Measurements from ENCODE around the gene LPAR2.

LPAR2 gene

GRCh38 chr19:19656451-19657396 is 28.7 kb upstream of the LPAR2 start:
- no peak overlapping the region for H3K4me3 ChIP-seq
- DNase-seq (ENCODE audit: low read depth, low spot score), result no peak
- H3K9me3 ChIP-seq (ENCODE audit: low read depth, low read length), result no peaks in the 10 kb centered on the region
- H3K27ac ChIP-seq, result no peak overlapping the region
- H3K36me3 ChIP-seq (ENCODE audit: insufficient read depth, low read length), result peaks cover 79% of the 10 kb centered on the region
- TF ChIP-seq EZH2 (IDR thresholded peaks at IDR 0.05), result no peak
- no peak for TF ChIP-seq FOXP2 (optimal IDR thresholded peaks at IDR 0.05; ENCODE audit: control extremely low read depth, extremely low read length, insufficient read depth)
- TF ChIP-seq POLR2AphosphoS5 (IDR thresholded peaks at IDR 0.05; ENCODE audit: borderline replicate concordance, low read depth, low read length), result no peak
- H3K9ac ChIP-seq (ENCODE audit: insufficient read length), result no peak overlapping the region

- TF ChIP-seq POLR2AphosphoS5 (IDR thresholded peaks at IDR 0.05; ENCODE audit: borderline replicate concordance, low read depth, low read length), result no peak
- no peak for TF ChIP-seq EZH2 (IDR thresholded peaks at IDR 0.05)
- no peak for TF ChIP-seq FOXP2 (optimal IDR thresholded peaks at IDR 0.05; ENCODE audit: control extremely low read depth, extremely low read length, insufficient read depth)
- peaks cover 88% of the 10 kb centered on the region for H3K36me3 ChIP-seq (ENCODE audit: insufficient read depth, low read length)
- no peak overlapping the region for H3K9ac ChIP-seq (ENCODE audit: insufficient read length)
- H3K9me3 ChIP-seq (ENCODE audit: low read depth, low read length), result no peaks in the 10 kb centered on the region
- H3K27ac ChIP-seq, result no peak overlapping the region
- H3K4me3 ChIP-seq, result no peak overlapping the region
- no peak for DNase-seq (ENCODE audit: low read depth, low spot score)
These were observed 27.8 kb upstream of the LPAR2 start for GRCh38 chr19:19655641-19656343.

- Histone ChIP-seq H3K9me3 (ENCODE audit: low read depth, low read length) (no peaks in the 10 kb centered on the region), H3K27ac (no peak overlapping the region), H3K4me3 (no peak overlapping the region), H3K9ac (ENCODE audit: insufficient read length) (no peak overlapping the region), H3K36me3 (ENCODE audit: insufficient read depth, low read length) (peaks cover 91% of the 10 kb centered on the region)
- TF ChIP-seq EZH2 (IDR thresholded peaks at IDR 0.05) (no peak), POLR2AphosphoS5 (IDR thresholded peaks at IDR 0.05; ENCODE audit: borderline replicate concordance, low read depth, low read length) (no peak), FOXP2 (optimal IDR thresholded peaks at IDR 0.05; ENCODE audit: control extremely low read depth, extremely low read length, insufficient read depth) (no peak)
- no peak for DNase-seq (ENCODE audit: low read depth, low spot score)
These were observed 27.1 kb upstream of the LPAR2 start for GRCh38 chr19:19655051-19655594.

GRCh38 chr19:19654441-19654840 is 26.4 kb upstream of the LPAR2 start:
- no peak for TF ChIP-seq POLR2AphosphoS5 (IDR thresholded peaks at IDR 0.05; ENCODE audit: borderline replicate concordance, low read depth, low read length)
- no peak for TF ChIP-seq FOXP2 (optimal IDR thresholded peaks at IDR 0.05; ENCODE audit: control extremely low read depth, extremely low read length, insufficient read depth)
- TF ChIP-seq EZH2 (IDR thresholded peaks at IDR 0.05), result no peak
- no peak overlapping the region for H3K4me3 ChIP-seq
- H3K9me3 ChIP-seq (ENCODE audit: low read depth, low read length), result no peaks in the 10 kb centered on the region
- no peak overlapping the region for H3K27ac ChIP-seq
- H3K36me3 ChIP-seq (ENCODE audit: insufficient read depth, low read length), result peaks cover 90% of the 10 kb centered on the region
- DNase-seq (ENCODE audit: low read depth, low spot score), result no peak
- no peak overlapping the region for H3K9ac ChIP-seq (ENCODE audit: insufficient read length)

GRCh38 chr19:19653597-19654147 is 25.7 kb upstream of the LPAR2 start:
- TF ChIP-seq FOXP2 (optimal IDR thresholded peaks at IDR 0.05; ENCODE audit: control extremely low read depth, extremely low read length, insufficient read depth), result no peak
- TF ChIP-seq POLR2AphosphoS5 (IDR thresholded peaks at IDR 0.05; ENCODE audit: borderline replicate concordance, low read depth, low read length), result no peak
- TF ChIP-seq EZH2 (IDR thresholded peaks at IDR 0.05), result no peak

GRCh38 chr19:19652482-19653295 is 24.7 kb upstream of the LPAR2 start:
- H3K27ac ChIP-seq, result no peak overlapping the region
- no peaks in the 10 kb centered on the region for H3K9me3 ChIP-seq (ENCODE audit: low read depth, low read length)
- no peak for TF ChIP-seq EZH2 (IDR thresholded peaks at IDR 0.05)
- TF ChIP-seq FOXP2 (optimal IDR thresholded peaks at IDR 0.05; ENCODE audit: control extremely low read depth, extremely low read length, insufficient read depth), result no peak
- TF ChIP-seq POLR2AphosphoS5 (IDR thresholded peaks at IDR 0.05; ENCODE audit: borderline replicate concordance, low read depth, low read length), result no peak
- no peak overlapping the region for H3K4me3 ChIP-seq
- no peak for DNase-seq (ENCODE audit: low read depth, low spot score)
- peaks cover 76% of the 10 kb centered on the region for H3K36me3 ChIP-seq (ENCODE audit: insufficient read depth, low read length)
- H3K9ac ChIP-seq (ENCODE audit: insufficient read length), result no peak overlapping the region

More at GRCh38 chr19:19653597-19654147, 25.7 kb upstream of the LPAR2 start:
- H3K9me3 ChIP-seq (ENCODE audit: low read depth, low read length), result no peaks in the 10 kb centered on the region
- no peak for DNase-seq (ENCODE audit: low read depth, low spot score)
- H3K27ac ChIP-seq, result no peak overlapping the region
- H3K9ac ChIP-seq (ENCODE audit: insufficient read length), result no peak overlapping the region
- peaks cover 86% of the 10 kb centered on the region for H3K36me3 ChIP-seq (ENCODE audit: insufficient read depth, low read length)
- H3K4me3 ChIP-seq, result no peak overlapping the region

- Histone ChIP-seq H3K9me3 (ENCODE audit: low read depth, low read length) (no peaks in the 10 kb centered on the region), H3K9ac (ENCODE audit: insufficient read length) (no peak overlapping the region), H3K36me3 (ENCODE audit: insufficient read depth, low read length) (peaks cover 74% of the 10 kb centered on the region; the same call in 1 of the 2 replicates), H3K4me3 (no peak overlapping the region), H3K27ac (no peak overlapping the region)
- TF ChIP-seq POLR2AphosphoS5 (IDR thresholded peaks at IDR 0.05; ENCODE audit: borderline replicate concordance, low read depth, low read length), result no peak
- TF ChIP-seq EZH2 (IDR thresholded peaks at IDR 0.05), result no peak
- no peak for TF ChIP-seq FOXP2 (optimal IDR thresholded peaks at IDR 0.05; ENCODE audit: control extremely low read depth, extremely low read length, insufficient read depth)
- DNase-seq (ENCODE audit: low read depth, low spot score), result no peak
These were observed 23.1 kb upstream of the LPAR2 start for GRCh38 chr19:19651076-19651475.

Data from SK-N-MC (cell line).